NT2/D1 (cell line): ENCODE results near the gene TARS3.

Source experiments
- SUZ12 ChIP-seq: IDR thresholded peaks from 2 replicates; pipeline ENCODE4 v1.6.1; 2011; ENCODE audit not compliant: insufficient read length, insufficient read depth; ENCODE audit errors: extremely low read depth
- YY1 ChIP-seq: IDR thresholded peaks from 2 replicates; pipeline ENCODE4 v1.6.1; 2011; ENCODE audit not compliant: insufficient read length, insufficient read depth
- ZNF274 ChIP-seq: IDR thresholded peaks from 2 replicates; pipeline ENCODE4 v1.6.1; 2011; ENCODE audit warnings: mild to moderate bottlenecking, low read depth, low read length

GRCh38 chr15:101618076-101618475 is 106.2 kb downstream of the TARS3 start:
- no peak for TF ChIP-seq ZNF274
- no peak for TF ChIP-seq YY1
- no peak for TF ChIP-seq SUZ12
